K562 (cell line): ENCODE results near the gene GABRB1. TPM values are rescaled to one million over a fixed set of nuclear protein-coding genes. Genes with fewer than 3 reads are reported as not detected.

Source experiments
- ATAC-seq: fragments of 200-7000 bp; cut with Tn5 transposase; 3 replicates; pipeline ENCODE4 v1.9.1; 2020; ENCODE audit warnings: moderate library complexity
- BruUV-seq: library from RNA; stranded (reverse); fragments of 400-500 nt; replicated peaks from 2 replicates; lab custom pipeline; 2021; lab: Mats Ljungman, UMichigan
- CTCF ChIA-PET: fragments of 300-600 bp; formaldehyde crosslinking; extraction: SDS; loops from one replicate; lab custom pipeline; 2021; ENCODE audit warnings: low intra/inter-chr PET ratio; lab: Yijun Ruan, JAX
- POLR2A ChIA-PET: fragments of 300-600, 350-650 bp; sonication (Branson Sonifier 250); formaldehyde crosslinking; extraction: SDS; loops from one replicate; lab custom pipeline; 2021; ENCODE audit warnings: antibody characterized with exemption, inconsistent platforms; lab: Yijun Ruan, JAX
- DNase-seq, 4 experiments: peaks; one replicate each; pipeline versions ENCODE4 v3.0.0 to v3.0.0-alpha.2; 2011 to 2018; ENCODE audit warnings: low spot score in 3 of 4, mixed read lengths in 3 of 4; ENCODE audit errors: extremely low read depth in 1 of 4
- FAIRE-seq: peaks from 2 replicates; lab custom pipeline; 2011; peaks lifted over from hg19 to GRCh38; lab: Jason Lieb, UNC
- H2AFZ ChIP-seq: 2 replicates; pipeline ENCODE4 v1.6.0; 2011; ENCODE audit warnings: low read depth, low read length, control low read depth, inconsistent platforms
- H3K27ac ChIP-seq: fragments of 200-600 bp; 3 replicates; pipeline ENCODE4 v1.8.0; 2011; ENCODE audit warnings: low read depth, mild to moderate bottlenecking, control low read depth, inconsistent platforms, low read length, moderate library complexity, mixed read lengths; ENCODE audit errors: extremely low read depth
- H3K27me3 ChIP-seq, 2 experiments: fragments of 300-600 bp in 1 of 2; 2 replicates in 1 of 2; 3 replicates in 1 of 2; pipeline versions ENCODE4 v1.6.0 to v1.8.0; 2011; ENCODE audit warnings: inconsistent platforms in 2 of 2, low read length in 2 of 2, mild to moderate bottlenecking in 1 of 2, mixed read lengths in 1 of 2, moderate library complexity in 1 of 2; ENCODE audit not compliant: control insufficient read depth in 2 of 2, insufficient read depth in 2 of 2
- H3K36me3 ChIP-seq: fragments of 300-600 bp; 3 replicates; pipeline ENCODE4 v1.8.0; 2011; ENCODE audit warnings: mild to moderate bottlenecking, low read length, inconsistent platforms; ENCODE audit not compliant: control insufficient read depth, insufficient read depth
- H3K4me1 ChIP-seq, 2 experiments: fragments of 200-600 bp in 1 of 2; replicated peaks in 1 of 2; 2 replicates in 1 of 2; 3 replicates in 1 of 2; pipeline versions ENCODE4 v1.5.1 to v1.8.0; 2011; ENCODE audit warnings: inconsistent platforms in 2 of 2, low read length in 2 of 2, mild to moderate bottlenecking in 1 of 2, mixed read lengths in 1 of 2, moderate library complexity in 1 of 2; ENCODE audit not compliant: control insufficient read depth in 2 of 2, insufficient read depth in 2 of 2
- H3K4me2 ChIP-seq: 2 replicates; pipeline ENCODE4 v1.6.1; 2011; ENCODE audit warnings: low read length, control low read depth, inconsistent platforms, mixed read lengths; ENCODE audit not compliant: insufficient read depth
- H3K4me3 ChIP-seq: fragments of 200-600 bp; sonication (generic), shearing (Covaris generic); 2 replicates; pipeline ENCODE4 v1.5.1; 2016; ENCODE audit warnings: control low read depth, inconsistent platforms
- H3K79me2 ChIP-seq: fragments of 200-600 bp; 3 replicates; pipeline ENCODE4 v1.8.0; 2011; ENCODE audit warnings: low read length, inconsistent platforms; ENCODE audit not compliant: control insufficient read depth, insufficient read depth
- H3K9ac ChIP-seq, 2 experiments: 2 replicates each; pipeline versions ENCODE4 v1.6.0 to v1.6.1; 2011; ENCODE audit warnings: low read depth in 2 of 2, low read length in 2 of 2, control low read depth in 1 of 2, inconsistent platforms in 1 of 2, mild to moderate bottlenecking in 1 of 2, mixed read lengths in 1 of 2; ENCODE audit not compliant: insufficient read depth in 1 of 2
- H3K9me1 ChIP-seq: one replicate; pipeline ENCODE4 v1.6.0; 2011; ENCODE audit warnings: inconsistent platforms, mild to moderate bottlenecking, low read length, moderate library complexity; ENCODE audit not compliant: control insufficient read depth, insufficient read depth
- H3K9me3 ChIP-seq: replicated peaks from 2 replicates; pipeline ENCODE4 v1.5.1; 2011; ENCODE audit warnings: low read depth, low read length, inconsistent platforms; ENCODE audit not compliant: control insufficient read depth, insufficient read depth
- H4K20me1 ChIP-seq: replicated peaks from 2 replicates; pipeline ENCODE4 v1.6.1; 2011; ENCODE audit warnings: low read length, inconsistent platforms, mixed read lengths; ENCODE audit not compliant: control insufficient read depth, insufficient read depth
- BCLAF1 ChIP-seq, 2 experiments: fragments of 450-650 bp in 1 of 2; IDR thresholded peaks; 2 replicates each; pipeline ENCODE4 v1.6.1; 2011 to 2017; ENCODE audit warnings: low read depth in 2 of 2, antibody characterized with exemption in 1 of 2, borderline replicate concordance in 1 of 2, low read length in 1 of 2, mild to moderate bottlenecking in 1 of 2, mixed read lengths in 1 of 2; ENCODE audit not compliant: control insufficient read depth in 1 of 2
- CREB1 ChIP-seq, 2 experiments: sonication (generic) in 1 of 2; formaldehyde crosslinking in 1 of 2; IDR thresholded peaks; 2 replicates each; pipeline versions ENCODE4 v1.6.1 to v1.8.0; 2012 to 2022; ENCODE audit warnings: inconsistent platforms in 1 of 2, mild to moderate bottlenecking in 1 of 2, missing genetic modification reagents in 1 of 2, moderate library complexity in 1 of 2
- ERF ChIP-seq: fragments of 450-650 bp; formaldehyde crosslinking; IDR thresholded peaks from 2 replicates; pipeline ENCODE4 v1.4.0; 2020; ENCODE audit warnings: mild to moderate bottlenecking, mixed read lengths
- IRF1 ChIP-seq: sonication (generic); formaldehyde crosslinking; IDR thresholded peaks from 2 replicates; pipeline ENCODE4 v1.8.0; 2022; ENCODE audit warnings: missing genetic modification reagents, mild to moderate bottlenecking, borderline replicate concordance
- MCM7 ChIP-seq, 2 experiments: fragments of 450-650 bp; IDR thresholded peaks; 2 replicates each; pipeline ENCODE4 v1.6.1; 2016 to 2018
- NCOA2 ChIP-seq, 2 experiments: fragments of 450-650 bp; IDR thresholded peaks; 2 replicates each; pipeline ENCODE4 v1.6.1; 2018; ENCODE audit warnings: mild to moderate bottlenecking in 2 of 2, moderate library complexity in 1 of 2; ENCODE audit not compliant: partially characterized antibody in 2 of 2
- NFE2 ChIP-seq: IDR thresholded peaks from 2 replicates; pipeline ENCODE4 v1.6.1; 2014; ENCODE audit warnings: antibody characterized with exemption, low read depth
- PYGO2 ChIP-seq: fragments of 450-650 bp; IDR thresholded peaks from 2 replicates; pipeline ENCODE4 v1.6.1; 2016; ENCODE audit warnings: mild to moderate bottlenecking, missing genetic modification characterization, moderate library complexity, missing compliant biosample characterization
- SPI1 ChIP-seq: IDR thresholded peaks from 2 replicates; pipeline ENCODE4 v1.6.1; 2011; ENCODE audit warnings: low read depth, low read length, control low read depth, borderline replicate concordance
- ZBTB12 ChIP-seq: fragments of 250-450 bp; sonication (Bioruptor Pico); IDR thresholded peaks from 2 replicates; pipeline ENCODE4 v1.4.0; 2020
- ZNF263 ChIP-seq: sonication (generic); formaldehyde crosslinking; IDR thresholded peaks from 2 replicates; pipeline ENCODE4 v1.8.0; 2022; ENCODE audit warnings: mild to moderate bottlenecking, missing genetic modification reagents, borderline replicate concordance
- ZNF398 ChIP-seq: fragments of 250-450 bp; sonication (Bioruptor Pico); IDR thresholded peaks from 2 replicates; pipeline ENCODE4 v1.8.0; 2021; ENCODE audit warnings: moderate library complexity, mild to moderate bottlenecking, inconsistent platforms
- in situ Hi-C: fragments of 300-500 bp; cut with MboI; formaldehyde crosslinking; loops from 4 replicates; pipeline ENCODE4 v1.15.0; 2018; ENCODE audit warnings: inconsistent platforms, mixed read lengths
- intact Hi-C: fragments of 100-400 bp; cut with micrococcal nuclease; formaldehyde crosslinking; loops from 2 replicates; pipeline ENCODE4 v1.14.2; 2022
- polyA plus RNA-seq, 8 experiments: library from polyadenylated mRNA; depleted of rRNA in 4 of 8; stranded (reverse) in 5 of 8; unstranded in 3 of 8; fragments of >200 nt; fragmentation: Nextera tagmentation in 2 of 8; fragmentation: Illumina TruSeq in 1 of 8; extraction: Ambion mirVana in 2 of 8; extraction: Trizol in 1 of 8; gene quantifications; 2 replicates each; pipeline versions ENCODE4 v1.2.1 to v1.2.3, GENCODE V29; 2011 to 2014; ENCODE audit warnings: inconsistent platforms in 1 of 8, missing spikeins in 1 of 8
- total RNA-seq, 7 experiments: library from RNA; depleted of rRNA in 6 of 7; stranded (reverse); fragments of >200 nt in 6 of 7; fragmentation: Illumina TruSeq in 2 of 7; extraction: Trizol in 2 of 7; gene quantifications; 2 replicates each; pipeline versions ENCODE4 v1.2.1 to v1.2.3, GENCODE V29; 2011 to 2021; ENCODE audit warnings: low replicate concordance in 1 of 7

The GABRB1 gene
- total and polyA plus RNA-seq, 9 of the 15 experiments (the other 6 are each of a cell fraction or from before 2014, with no cell fraction given), result not detected

- TF ChIP-seq CREB1 (IDR thresholded peaks at IDR 0.05), result no peak
- no peak for TF ChIP-seq CREB1 (CRISPR knock-in tag; IDR thresholded peaks at IDR 0.05)
These were observed 190.9 kb downstream of the GABRB1 start (continued) for GRCh38 chr4:47222276-47222675.

GRCh38 chr4:47224361-47224760 lies 193.0 kb downstream of the GABRB1 start:
- Histone ChIP-seq H3K4me3 (no peak overlapping the region), H3K9ac (no peak overlapping the region), H3K9me1 (no peaks in the 10 kb centered on the region), H3K36me3 (no peaks in the 10 kb centered on the region), H3K9me3 (no peaks in the 10 kb centered on the region), H3K27ac (no peak overlapping the region), H3K4me2 (no peak overlapping the region), H3K79me2 (no peaks in the 10 kb centered on the region), H3K4me1 (no peaks in the 10 kb centered on the region), H2AFZ (no peak overlapping the region), H3K27me3 (no peaks in the 10 kb centered on the region), H4K20me1 (no peaks in the 10 kb centered on the region)
- DNase-seq, result no peak
- no TSS peak for BruUV-seq
- no peak for ATAC-seq
- CTCF ChIA-PET, result no interaction called here
- POLR2A ChIA-PET, result no interaction called here
- in situ Hi-C loops, result no loop called here
- intact Hi-C loops, result no loop called here
- no peak for FAIRE-seq
- no peak for TF ChIP-seq BCLAF1 (IDR thresholded peaks at IDR 0.05; ENCODE audit: borderline replicate concordance in 1 of 2, control insufficient read depth in 1 of 2, low read depth in 2 of 2, low read length in 1 of 2)
- no peak for TF ChIP-seq NCOA2 (IDR thresholded peaks at IDR 0.05; ENCODE audit: partially characterized antibody in 2 of 2)
- TF ChIP-seq ZNF263 (CRISPR knock-in tag), result no peak
- no peak for TF ChIP-seq IRF1 (CRISPR knock-in tag)
- TF ChIP-seq ZBTB12 (CRISPR knock-in tag), result no peak
- TF ChIP-seq MCM7 (IDR thresholded peaks at IDR 0.05), result no peak
- TF ChIP-seq ZNF398 (CRISPR knock-in tag), result no peak
- no peak for TF ChIP-seq SPI1
- no peak for TF ChIP-seq PYGO2 (tag)
- TF ChIP-seq ERF (CRISPR knock-in tag), result no peak
- TF ChIP-seq NFE2, result no peak
